ENCODE results near the gene GATA5.

DNA sequence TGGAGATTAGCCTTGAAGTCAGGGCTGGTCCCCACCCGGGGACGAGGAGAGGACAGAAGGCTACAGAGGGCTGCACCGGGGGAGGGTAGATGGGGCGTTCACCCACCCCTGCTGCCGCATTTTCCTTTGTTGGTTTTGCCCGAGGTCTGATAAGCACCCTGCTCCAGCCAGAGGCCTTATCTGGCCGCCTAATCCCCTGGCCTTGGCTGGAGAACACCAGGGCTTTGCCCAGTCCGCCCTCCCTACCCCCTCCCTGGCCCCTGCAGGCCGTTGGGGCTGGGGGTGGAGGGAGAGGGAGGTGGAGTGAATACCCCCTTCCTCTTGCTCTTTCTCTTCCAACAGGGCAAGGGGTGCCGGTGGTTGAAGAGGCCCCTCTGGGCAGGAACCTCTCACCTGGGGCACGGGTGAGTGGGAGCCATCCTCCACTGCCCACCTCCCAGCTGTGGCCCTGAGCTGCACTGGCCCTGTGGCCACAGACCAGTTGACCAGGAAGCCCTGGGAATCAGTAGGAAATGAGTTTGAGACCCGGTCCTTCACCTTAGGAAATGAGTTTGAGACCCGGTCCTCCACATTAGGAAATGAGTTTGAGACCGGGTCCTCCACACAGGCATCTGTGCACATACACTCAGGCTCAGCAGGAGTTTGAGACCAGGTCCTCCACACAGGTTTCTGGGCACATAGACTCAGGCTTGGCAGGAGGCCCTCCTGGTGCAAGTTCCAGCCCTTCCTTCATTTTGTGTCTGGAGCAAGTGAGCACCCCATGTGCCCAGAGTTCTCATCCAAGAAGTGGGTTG lies 12.0 kb upstream of the GATA5 start:
- TF ChIP-seq, protein P1, sequence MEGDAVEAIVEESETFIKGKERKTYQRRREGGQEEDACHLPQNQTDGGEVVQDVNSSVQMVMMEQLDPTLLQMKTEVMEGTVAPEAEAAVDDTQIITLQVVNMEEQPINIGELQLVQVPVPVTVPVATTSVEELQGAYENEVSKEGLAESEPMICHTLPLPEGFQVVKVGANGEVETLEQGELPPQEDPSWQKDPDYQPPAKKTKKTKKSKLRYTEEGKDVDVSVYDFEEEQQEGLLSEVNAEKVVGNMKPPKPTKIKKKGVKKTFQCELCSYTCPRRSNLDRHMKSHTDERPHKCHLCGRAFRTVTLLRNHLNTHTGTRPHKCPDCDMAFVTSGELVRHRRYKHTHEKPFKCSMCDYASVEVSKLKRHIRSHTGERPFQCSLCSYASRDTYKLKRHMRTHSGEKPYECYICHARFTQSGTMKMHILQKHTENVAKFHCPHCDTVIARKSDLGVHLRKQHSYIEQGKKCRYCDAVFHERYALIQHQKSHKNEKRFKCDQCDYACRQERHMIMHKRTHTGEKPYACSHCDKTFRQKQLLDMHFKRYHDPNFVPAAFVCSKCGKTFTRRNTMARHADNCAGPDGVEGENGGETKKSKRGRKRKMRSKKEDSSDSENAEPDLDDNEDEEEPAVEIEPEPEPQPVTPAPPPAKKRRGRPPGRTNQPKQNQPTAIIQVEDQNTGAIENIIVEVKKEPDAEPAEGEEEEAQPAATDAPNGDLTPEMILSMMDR (IDR thresholded peaks at IDR 0.05; ENCODE audit: insufficient read depth, low read length, poor library complexity, severe bottlenecking) = no peak
- no peak for TF ChIP-seq EZH2phosphoT487 (conservative IDR thresholded peaks at IDR 0.05; ENCODE audit: low read length)

All from SU-DHL-6 (cell line).